Fibroblast of skin of left quadriceps (primary cell): ENCODE results near the gene EHMT2.
"Not testable (repeated sequence)": the region's sequence is repeated elsewhere in the genome, so short reads cannot be mapped to it uniquely, and the experiment has no call there.

ENCODE experiments used
- DNase-seq, 2 experiments: peaks; one replicate each; pipeline ENCODE4 v3.0.0-alpha.2; 2013; ENCODE audit warnings: low read depth in 2 of 2

Gene EHMT2

DNA sequence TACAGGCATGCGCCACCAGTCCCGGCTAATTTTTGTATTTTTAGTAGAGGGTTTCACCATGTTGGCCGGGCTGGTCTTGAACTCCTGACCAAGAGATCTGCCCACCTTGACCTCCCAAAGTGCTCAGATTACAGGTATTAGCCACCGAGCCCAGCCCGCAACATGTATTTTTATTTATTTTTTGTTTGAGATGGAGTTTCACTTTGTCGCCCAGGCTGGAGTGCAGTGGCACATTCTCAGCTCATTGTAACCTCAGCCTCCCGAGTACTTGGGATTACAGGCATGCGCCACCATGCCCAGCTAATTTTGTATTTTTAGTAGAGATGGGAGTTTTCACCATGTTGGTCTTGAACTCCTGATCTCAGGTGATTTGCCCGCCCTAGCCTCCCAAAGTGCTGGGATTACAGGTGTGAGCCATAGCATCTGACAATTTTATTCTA lies 59.4 kb downstream of the EHMT2 start:
- not testable (repeated sequence) for DNase-seq

DNA sequence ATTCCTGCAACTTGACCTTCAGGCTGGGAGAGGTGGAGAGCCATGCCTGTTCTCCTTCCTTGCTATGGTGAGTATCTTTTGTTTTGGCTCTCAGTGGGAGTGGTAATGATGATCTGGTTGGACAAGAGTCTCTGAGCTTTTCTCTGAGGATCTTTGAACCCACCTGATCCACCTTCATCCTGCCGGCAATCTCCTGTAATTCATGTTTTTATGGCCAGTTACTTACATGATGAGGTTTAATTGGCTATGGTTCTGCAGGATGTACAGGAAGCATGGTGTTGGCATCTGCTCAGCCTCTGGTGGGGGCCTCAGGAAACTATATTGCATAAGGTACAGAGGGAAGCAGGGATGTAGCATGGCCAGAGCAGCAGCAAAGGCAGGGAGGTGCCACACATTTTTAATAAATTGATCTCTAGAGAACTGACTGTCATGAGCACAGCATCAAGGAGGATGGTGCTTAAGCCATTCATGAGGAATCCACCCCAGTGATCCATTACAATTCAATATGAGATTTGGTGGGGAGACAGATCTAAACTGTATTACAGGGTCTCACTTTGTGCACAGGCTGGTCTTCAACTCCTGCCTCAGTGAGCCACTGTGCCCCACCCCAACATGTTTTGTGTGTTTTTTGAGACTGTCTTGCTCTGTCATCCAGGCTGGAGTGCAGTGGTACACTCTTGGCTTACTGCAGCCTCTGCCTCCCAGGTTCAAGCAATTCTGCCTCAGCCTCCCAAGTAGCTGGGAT lies 60.0 kb downstream of the EHMT2 start:
- no peak for DNase-seq

DNA sequence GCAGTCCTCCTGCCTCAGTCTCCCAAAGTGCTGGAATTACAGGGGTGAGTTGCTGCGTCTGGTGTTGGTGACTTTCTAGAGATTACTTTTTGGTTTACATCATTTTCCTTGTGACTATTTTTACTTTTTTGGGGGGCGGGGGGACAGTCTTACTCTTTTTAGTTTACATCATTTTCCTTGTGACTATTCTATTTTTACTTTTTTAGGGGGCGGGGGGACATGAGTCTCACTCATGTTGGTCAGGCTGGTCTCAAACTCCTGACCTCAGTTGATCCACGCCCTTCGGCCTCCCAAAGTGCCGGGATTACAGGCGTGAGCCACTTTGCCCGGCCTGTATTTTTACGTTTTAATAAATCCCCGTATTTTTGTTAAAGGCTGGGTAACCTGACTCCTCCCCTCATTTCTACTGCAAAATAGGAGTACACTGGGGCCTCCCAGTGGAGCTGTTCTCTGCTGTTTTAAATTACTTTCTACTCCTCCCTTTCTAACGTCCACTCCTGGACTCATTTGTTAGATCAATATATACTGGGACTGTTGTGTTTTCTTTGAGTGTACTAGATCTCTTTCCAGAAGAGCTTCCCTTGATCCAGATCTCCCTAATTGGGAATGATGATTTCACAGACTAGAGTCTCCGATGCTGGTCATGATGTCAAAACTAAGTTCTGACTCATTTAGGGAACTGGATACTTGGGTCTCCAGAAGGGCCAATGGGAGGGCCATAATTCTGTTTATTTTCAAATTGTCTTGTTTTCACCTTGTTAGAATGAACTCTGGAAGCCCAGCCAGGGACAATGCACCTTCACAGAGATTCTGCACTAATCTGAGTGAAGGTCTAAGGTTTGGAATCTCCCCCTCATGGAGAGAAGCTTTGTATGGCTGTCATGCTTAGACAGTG lies 60.8 kb downstream of the EHMT2 start:
- DNase-seq = no peak

DNA sequence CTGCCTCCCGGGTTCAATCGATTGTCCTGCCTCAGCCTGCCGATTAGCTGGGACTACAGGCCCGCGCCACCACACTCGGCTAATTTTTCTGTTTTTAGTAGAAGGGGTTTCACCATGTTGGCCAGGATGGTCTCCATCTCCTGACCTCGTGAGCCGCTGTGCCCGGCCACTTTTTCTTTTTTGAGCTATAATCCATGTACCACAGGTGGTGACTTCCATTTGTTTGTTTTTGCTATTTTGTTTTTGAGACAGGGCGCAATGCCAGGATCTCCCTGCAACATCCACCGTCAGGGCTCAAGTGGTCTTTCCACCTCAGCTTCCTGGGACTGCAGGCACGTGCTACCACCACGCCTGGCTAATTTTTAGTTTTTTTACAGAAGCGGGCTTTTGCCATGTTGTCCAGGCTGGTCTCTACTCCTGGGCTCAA lies 61.4 kb downstream of the EHMT2 start:
- no peak for DNase-seq

DNA sequence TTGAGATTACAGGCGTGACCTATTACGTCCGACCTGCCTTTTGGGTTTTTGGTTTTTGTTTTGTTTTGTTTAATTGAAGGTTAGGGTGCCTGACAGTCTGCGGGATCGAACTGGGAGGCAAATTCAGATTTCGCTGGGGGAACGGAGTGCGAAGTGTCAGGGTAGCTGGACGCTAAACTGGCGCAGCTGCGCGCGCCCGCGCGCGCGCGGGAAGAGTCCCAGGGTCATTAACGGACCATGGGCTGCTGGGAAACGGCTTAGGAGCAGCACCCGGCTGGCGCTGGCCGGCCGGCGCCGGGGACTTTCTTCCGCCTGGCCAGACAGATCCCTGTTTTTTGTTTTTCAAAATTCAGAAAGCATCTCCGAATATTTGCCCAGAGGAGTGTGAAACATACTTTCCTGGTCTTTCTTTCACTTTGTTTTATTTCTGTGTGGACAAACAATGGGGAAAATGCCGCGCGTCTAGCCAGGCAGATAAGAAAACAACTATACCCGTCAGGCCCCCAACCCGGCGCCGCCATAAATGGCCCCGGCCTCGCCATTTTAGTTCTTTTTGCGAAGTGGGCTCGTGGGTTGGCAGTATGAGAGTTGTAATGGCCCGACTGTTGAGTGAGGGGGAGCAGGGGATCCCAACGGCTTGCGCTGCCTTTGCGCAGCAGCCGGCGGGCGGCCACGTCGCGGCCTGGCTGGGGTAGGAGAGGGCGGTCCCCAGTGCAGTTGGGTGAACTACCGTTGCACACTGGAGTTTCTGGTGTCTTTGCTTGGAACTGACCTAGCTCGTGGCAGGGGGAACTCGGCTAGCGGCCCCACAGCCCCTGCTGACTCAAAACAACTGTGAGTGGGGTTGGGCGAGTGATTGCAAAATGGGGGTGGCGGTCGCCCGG lies 62.9 kb downstream of the EHMT2 start:
- DNase-seq = peak; percentile 52 to 56

DNA sequence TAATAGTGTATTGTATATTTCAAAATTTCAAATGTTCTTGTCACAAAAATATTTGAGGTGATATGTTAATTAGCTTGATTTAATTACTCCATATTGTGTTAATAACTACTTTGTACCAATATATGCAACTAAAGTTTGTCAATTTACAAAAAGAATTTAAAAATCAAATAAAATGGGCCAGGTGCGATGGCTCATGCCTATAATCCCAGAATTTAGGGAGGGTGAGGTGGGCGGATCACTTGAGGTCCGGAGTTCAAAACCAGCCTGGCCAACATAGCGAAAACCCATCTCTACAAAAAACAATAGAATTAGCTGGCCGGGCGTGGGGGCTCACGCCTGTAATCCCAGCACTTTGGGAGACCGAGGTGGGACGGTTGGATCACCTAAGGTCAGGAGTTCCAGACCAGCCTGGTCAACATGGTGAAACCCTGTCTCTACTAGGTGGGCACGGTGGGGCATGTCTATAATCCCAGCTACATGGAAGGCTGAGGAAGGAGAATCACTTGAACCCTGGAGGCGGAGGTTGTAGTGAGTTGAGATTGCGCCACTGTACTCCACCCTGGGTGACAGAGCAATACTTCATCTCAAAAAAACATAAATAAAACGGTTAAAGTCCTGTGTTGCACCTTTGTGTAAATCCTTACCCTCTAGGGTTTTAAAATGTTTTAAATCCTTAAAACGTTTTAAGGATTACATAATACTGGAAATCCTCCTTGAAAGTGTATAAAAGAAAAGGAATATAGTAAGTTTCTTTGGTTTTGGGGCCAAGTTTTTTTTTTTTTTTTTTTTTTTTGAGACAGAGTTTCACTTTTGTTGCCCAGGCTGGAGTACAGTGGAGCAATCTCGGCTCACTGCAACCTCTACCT lies 65.9 kb downstream of the EHMT2 start:
- DNase-seq = no peak

DNA sequence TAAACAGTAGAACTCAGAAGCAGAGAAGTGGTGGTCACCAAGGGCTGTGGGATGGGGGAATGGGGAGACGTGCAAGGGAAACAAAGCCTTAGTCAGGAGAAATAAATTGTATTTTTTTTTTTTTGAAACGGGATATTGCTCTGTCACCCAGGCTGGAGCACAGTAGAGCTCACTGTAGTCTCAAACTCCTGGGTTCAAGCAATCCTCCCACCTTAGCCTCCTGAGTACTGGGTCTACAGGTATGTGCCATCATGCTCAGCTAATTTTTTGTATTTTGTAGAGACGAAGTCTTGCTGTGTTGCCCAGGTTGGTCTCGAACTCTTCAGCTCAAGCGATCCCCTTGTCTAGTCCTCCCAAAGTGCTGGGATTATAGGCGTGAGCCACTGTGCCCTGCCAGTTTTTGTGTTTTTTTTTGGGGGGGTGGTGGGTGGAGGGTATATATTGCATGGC lies 66.6 kb downstream of the EHMT2 start:
- no peak for DNase-seq
